T-helper 22 cell (primary cell): ENCODE data around the gene IGF2BP3.
"Not testable (repeated sequence)": the region's sequence is repeated elsewhere in the genome, so short reads cannot be mapped to it uniquely, and the experiment has no call there.

Source experiments
- DNase-seq: peaks from one replicate; pipeline ENCODE4 v3.0.0-alpha.2; 2020; ENCODE audit warnings: low read depth

Gene IGF2BP3

GRCh38 chr7:23470330-23471105 lies at the start of gene IGF2BP3:
Gene IGF2BP3 (minus strand): TSS chr7:23470491. CDS start chr7:23470110, 381 bp downstream.
- no peak for DNase-seq

- no peak for DNase-seq
Measured at GRCh38 chr7:23514755-23515154, 44.5 kb upstream of the IGF2BP3 start.

- not testable (repeated sequence) for DNase-seq
Measured at GRCh38 chr7:23513746-23514145, 43.5 kb upstream of the IGF2BP3 start.

- DNase-seq: no peak
Measured at GRCh38 chr7:23494009-23494408, 23.7 kb upstream of the IGF2BP3 start.

GRCh38 chr7:23491502-23491901 lies 21.2 kb upstream of the IGF2BP3 start:
- DNase-seq: no peak

- peak; percentile 29 for DNase-seq
Measured at GRCh38 chr7:23490357-23491135, 20.3 kb upstream of the IGF2BP3 start.

GRCh38 chr7:23488714-23489113 lies 18.4 kb upstream of the IGF2BP3 start:
- DNase-seq: not testable (repeated sequence)

GRCh38 chr7:23487670-23488069 lies 17.4 kb upstream of the IGF2BP3 start:
- no peak for DNase-seq

- DNase-seq: no peak
Measured at GRCh38 chr7:23486002-23486773, 15.9 kb upstream of the IGF2BP3 start.

GRCh38 chr7:23482686-23483085 lies 12.4 kb upstream of the IGF2BP3 start:
- DNase-seq: no peak

GRCh38 chr7:23477962-23478866 lies 7.9 kb upstream of the IGF2BP3 start:
- no peak for DNase-seq

GRCh38 chr7:23477157-23477499 lies 6.8 kb upstream of the IGF2BP3 start:
- no peak for DNase-seq

GRCh38 chr7:23476286-23477156 lies 6.2 kb upstream of the IGF2BP3 start:
- no peak for DNase-seq

- DNase-seq: no peak
Measured at GRCh38 chr7:23475576-23475839, 5.2 kb upstream of the IGF2BP3 start.

- DNase-seq: no peak
Measured at GRCh38 chr7:23474829-23475575, 4.7 kb upstream of the IGF2BP3 start.

- DNase-seq: peak; percentile 17
Measured at GRCh38 chr7:23474094-23474828, 4.0 kb upstream of the IGF2BP3 start.

- DNase-seq: no peak
Measured at GRCh38 chr7:23473844-23474093, 3.5 kb upstream of the IGF2BP3 start.

- DNase-seq: no peak
Measured at GRCh38 chr7:23472956-23473843, 2.9 kb upstream of the IGF2BP3 start.

GRCh38 chr7:23472556-23472955 lies 2.3 kb upstream of the IGF2BP3 start:
- no peak for DNase-seq
